ENCODE results near the gene R3HCC1L. TPM values are rescaled to one million over a fixed set of nuclear protein-coding genes. Genes with fewer than 3 reads are reported as not detected.

R3HCC1L gene
- total RNA-seq, 3 donors from 2014 or later (not counting 1 experiment from before 2014, with no cell fraction given): 17.9 to 25.6 (median 23.3) TPM

GRCh38 chr10:98267894-98268693 lies 133.6 kb downstream of the R3HCC1L start, which contains the start of gene LOXL4:
LOXL4 (minus strand) TSS chr10:98268194; CDS start chr10:98263019, 5,175 bp downstream.
- Histone ChIP-seq H3K9me3 (ENCODE audit: control insufficient read depth, insufficient read depth, low read length) (no peaks in the 10 kb centered on the region), H3K4me3 (ENCODE audit: low read length) (peak within 1 kb of the TSS; percentile 49), H3K27ac (ENCODE audit: low read length) (no peak within 1 kb of the TSS), H3K27me3 (ENCODE audit: control insufficient read depth, insufficient read depth, low read length) (peaks cover 4% of the 10 kb centered on the region), H3K36me3 (ENCODE audit: control insufficient read depth, insufficient read depth, low read length) (no peaks in the 10 kb centered on the region), H3K4me1 (ENCODE audit: control insufficient read depth, insufficient read depth, low read length) (peaks cover 14% of the 10 kb centered on the region)
- Mint-ChIP-seq H3K4me3 (peak within 1 kb of the TSS; percentile 87), H3K27ac (peak within 1 kb of the TSS in 1 of 2 donors; percentile 57), H3K27me3 (ENCODE audit: low read depth in 2 of 2) (peaks cover 9 to 35% of the 10 kb centered on the region in 2 donors), H3K36me3 (no peaks in the 10 kb centered on the region), H3K9me3 (no peaks in the 10 kb centered on the region), H3K4me1 (peaks cover 0 to 10% of the 10 kb centered on the region in 2 donors)
- 8% methylated on average over 71 of the region's 75 CpGs for WGBS (ENCODE audit: insufficient coverage)
- TF ChIP-seq CTCF (IDR thresholded peaks at IDR 0.05): no peak
- peak in 1 of 2 donors; percentile 47 for DNase-seq
- intact Hi-C loops (cut with micrococcal nuclease): no loop called here
- peak; percentile 60 to 83 (median 81) for ATAC-seq

GRCh38 chr10:98268694-98269431 lies 134.4 kb downstream of the R3HCC1L start:
- Histone ChIP-seq H3K36me3 (ENCODE audit: control insufficient read depth, insufficient read depth, low read length) (no peaks in the 10 kb centered on the region), H3K9me3 (ENCODE audit: control insufficient read depth, insufficient read depth, low read length) (no peaks in the 10 kb centered on the region), H3K4me1 (ENCODE audit: control insufficient read depth, insufficient read depth, low read length) (peaks cover 14% of the 10 kb centered on the region), H3K4me3 (ENCODE audit: low read length) (peak overlapping the region; percentile 49), H3K27ac (ENCODE audit: low read length) (no peak overlapping the region), H3K27me3 (ENCODE audit: control insufficient read depth, insufficient read depth, low read length) (peaks cover 4% of the 10 kb centered on the region)
- TF ChIP-seq CTCF (IDR thresholded peaks at IDR 0.05): no peak
- no peaks in the 10 kb centered on the region for H3K9me3 Mint-ChIP-seq
- DNase-seq: no peak
- H3K4me1 Mint-ChIP-seq: peaks cover 0 to 10% of the 10 kb centered on the region in 2 donors
- no peaks in the 10 kb centered on the region for H3K36me3 Mint-ChIP-seq
- peak overlapping the region in 1 of 2 donors; percentile 41 for H3K27ac Mint-ChIP-seq
- intact Hi-C loops (cut with micrococcal nuclease): no loop called here
- H3K27me3 Mint-ChIP-seq (ENCODE audit: low read depth in 2 of 2): peaks cover 9 to 35% of the 10 kb centered on the region in 2 donors
- WGBS (ENCODE audit: insufficient coverage): 29% methylated on average over 15 of the region's 17 CpGs
- ATAC-seq: peak; percentile 12 to 21 (median 13)
- H3K4me3 Mint-ChIP-seq: peak overlapping the region; percentile 87

- Mint-ChIP-seq H3K4me3 (peak overlapping the region; percentile 87), H3K4me1 (peaks cover 0 to 10% of the 10 kb centered on the region in 2 donors), H3K9me3 (no peaks in the 10 kb centered on the region), H3K27me3 (ENCODE audit: low read depth in 2 of 2) (peaks cover 12 to 36% of the 10 kb centered on the region in 2 donors), H3K36me3 (no peaks in the 10 kb centered on the region), H3K27ac (peak overlapping the region in 1 of 2 donors; percentile 41)
- H3K9me3 ChIP-seq (ENCODE audit: control insufficient read depth, insufficient read depth, low read length): no peaks in the 10 kb centered on the region
- no peak for ATAC-seq
- TF ChIP-seq CTCF (IDR thresholded peaks at IDR 0.05): no peak
- peaks cover 4% of the 10 kb centered on the region for H3K27me3 ChIP-seq (ENCODE audit: control insufficient read depth, insufficient read depth, low read length)
- DNase-seq: no peak
- WGBS (ENCODE audit: insufficient coverage): 71% methylated on average over 8 of the region's 8 CpGs
- no peak overlapping the region for H3K4me3 ChIP-seq (ENCODE audit: low read length)
- intact Hi-C loops (cut with micrococcal nuclease): no loop called here
- peaks cover 14% of the 10 kb centered on the region for H3K4me1 ChIP-seq (ENCODE audit: control insufficient read depth, insufficient read depth, low read length)
- H3K27ac ChIP-seq (ENCODE audit: low read length): no peak overlapping the region
- no peaks in the 10 kb centered on the region for H3K36me3 ChIP-seq (ENCODE audit: control insufficient read depth, insufficient read depth, low read length)
Measured at GRCh38 chr10:98269435-98269912, 135.0 kb downstream of the R3HCC1L start.
